C4-2B (cell line): Measurements from ENCODE around the gene EPB41.

Experiments used
- CTCF ChIP-seq: fragments of 450-650 bp; conservative IDR thresholded peaks from 2 replicates; pipeline ENCODE4 v1.5.1; 2017; ENCODE audit warnings: mild to moderate bottlenecking
- ZFX ChIP-seq: fragments of 450-650 bp; IDR thresholded peaks from 2 replicates; pipeline ENCODE4 v1.6.1; 2017

- TF ChIP-seq CTCF (no peak), ZFX (no peak)
Observed at GRCh38 chr1:29077155-29077554, 162.8 kb downstream of the EPB41 start.
